Dermis microvascular lymphatic vessel endothelial cell (primary cell): ENCODE measurements around the gene EZH2. TPM values are rescaled to one million over a fixed set of nuclear protein-coding genes. Genes with fewer than 3 reads are reported as not detected.

Experiments
- DNase-seq, 2 donors: peaks; one replicate each; pipeline versions ENCODE4 v3.0.0 to v3.0.0-alpha.2; 2010; ENCODE audit warnings: low read depth in 2 of 2
- total RNA-seq: library from RNA; depleted of rRNA; stranded (reverse); fragments of >200 nt; gene quantifications from 2 replicates; pipeline ENCODE4 v1.2.1, GENCODE V29; 2014

The EZH2 gene
- total RNA-seq: 8.5 and 11.8 TPM in 2 replicates

DNA sequence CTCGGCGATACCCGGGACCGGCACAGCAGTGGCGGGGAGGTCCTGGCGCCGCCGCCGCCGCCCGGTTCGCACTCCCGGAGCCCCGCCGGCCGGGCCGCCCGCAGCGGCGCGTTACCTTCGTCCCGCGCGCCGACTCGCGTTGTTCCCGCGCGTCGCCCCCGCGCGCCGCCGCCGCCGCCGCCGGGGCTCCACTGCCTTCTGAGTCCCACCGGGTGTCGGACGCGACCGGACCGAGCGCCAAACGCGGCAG, at the start of gene EZH2:
Gene EZH2, minus strand, starts transcription at position 243 of the 250 bp plus-strand sequence. CDS start 36,993 bp downstream, outside the sequence.
- DNase-seq: no peak

DNA sequence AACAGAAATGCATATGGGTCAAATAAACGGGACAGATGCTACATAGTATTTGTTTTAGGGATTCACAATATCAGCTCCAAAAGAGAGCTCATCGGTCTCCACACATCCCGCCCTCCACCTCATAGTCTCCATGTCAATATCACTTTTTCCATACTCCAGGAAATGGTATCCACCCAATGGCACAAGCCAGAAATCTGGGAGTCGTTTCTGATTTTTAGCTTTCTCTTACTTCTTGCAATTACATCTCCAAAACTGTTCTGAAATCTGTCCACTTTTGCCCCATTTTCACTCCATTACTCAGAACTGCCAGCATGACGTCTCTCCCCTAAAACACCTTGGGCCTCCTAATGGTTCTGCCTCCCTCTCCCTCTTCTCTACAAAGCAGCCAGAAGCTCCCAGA, 47.4 kb upstream of the EZH2 start:
- DNase-seq: no peak

DNA sequence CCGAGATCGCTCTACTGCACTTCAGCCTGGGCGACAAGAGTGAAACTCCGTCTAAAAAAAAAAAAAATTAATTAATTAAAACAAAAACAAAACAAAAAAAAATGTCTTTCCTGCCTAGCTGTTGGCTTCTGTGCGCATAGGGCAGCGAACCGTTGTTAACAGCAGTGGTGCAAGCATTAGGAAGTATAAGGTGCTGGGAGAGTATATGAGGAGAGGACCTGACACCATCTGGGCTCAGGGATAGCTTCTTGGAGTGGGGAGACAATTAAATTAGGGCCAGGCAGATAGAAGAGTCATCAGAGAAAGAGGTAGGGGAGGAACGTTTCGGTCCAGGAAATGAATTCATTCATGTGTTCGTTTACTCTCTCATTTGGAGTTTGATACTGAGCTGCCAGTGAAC, 46.2 kb upstream of the EZH2 start:
- no peak for DNase-seq

DNA sequence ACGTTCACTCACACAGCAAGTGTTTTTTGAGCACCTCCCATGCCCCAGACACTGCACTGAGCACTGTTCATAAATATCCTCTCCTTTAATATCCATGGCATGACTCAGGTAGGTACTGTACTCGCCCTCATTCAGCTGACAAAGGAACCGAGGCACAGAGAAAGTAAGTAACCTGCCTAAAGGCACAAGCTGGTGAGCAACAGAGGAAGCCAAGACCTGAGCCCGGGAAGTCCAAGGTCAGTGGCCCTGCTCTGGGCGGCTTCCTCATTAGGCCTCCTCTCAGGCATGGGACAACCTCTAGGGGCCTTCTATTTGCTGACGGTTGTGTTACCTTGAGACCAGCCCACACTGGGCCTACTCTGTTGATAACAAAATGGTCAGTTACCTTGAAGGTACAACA, 45.1 kb upstream of the EZH2 start:
- DNase-seq: no peak

DNA sequence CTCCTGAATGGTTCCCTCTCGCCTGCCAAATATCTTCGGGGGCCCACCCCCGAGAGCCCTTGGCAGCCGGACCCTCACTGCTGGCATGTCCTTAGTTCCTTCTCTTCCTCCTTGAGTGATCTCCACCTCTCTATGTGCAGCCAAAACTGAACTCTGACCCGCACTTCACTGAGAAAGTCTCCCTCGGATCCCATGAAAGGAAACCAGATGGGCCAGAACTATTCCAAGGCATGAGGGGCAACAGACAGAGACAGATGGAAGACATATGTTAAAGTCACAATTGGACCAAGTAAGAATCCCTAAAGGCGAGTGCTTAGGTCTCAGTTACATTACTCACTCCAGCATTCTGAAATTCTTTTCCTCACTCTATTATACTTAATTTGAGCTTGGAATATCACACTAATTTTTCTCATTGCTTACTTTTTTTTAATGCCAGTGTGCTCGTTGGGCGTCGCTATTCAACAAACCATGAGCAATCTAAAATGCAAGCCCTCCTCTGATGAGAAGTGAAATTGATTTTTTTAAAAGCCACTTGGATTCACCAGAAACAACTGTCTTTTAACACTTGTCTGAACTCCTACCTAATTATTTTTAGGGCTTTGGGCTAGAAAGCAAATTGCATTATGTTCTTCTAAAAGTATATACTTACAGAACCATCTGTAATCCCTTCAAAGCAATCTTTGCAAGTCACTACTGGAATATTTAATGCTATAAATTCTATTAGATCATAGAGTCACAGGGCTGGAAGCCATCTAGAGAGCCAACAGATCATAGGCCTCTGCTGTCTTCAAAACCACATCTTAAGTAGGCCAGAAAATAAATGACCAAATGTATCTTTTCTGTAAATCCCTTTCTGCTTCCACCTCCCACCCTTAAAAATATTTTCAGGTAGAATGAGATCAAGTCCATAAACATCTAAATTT, 43.3 kb upstream of the EZH2 start:
- no peak for DNase-seq

DNA sequence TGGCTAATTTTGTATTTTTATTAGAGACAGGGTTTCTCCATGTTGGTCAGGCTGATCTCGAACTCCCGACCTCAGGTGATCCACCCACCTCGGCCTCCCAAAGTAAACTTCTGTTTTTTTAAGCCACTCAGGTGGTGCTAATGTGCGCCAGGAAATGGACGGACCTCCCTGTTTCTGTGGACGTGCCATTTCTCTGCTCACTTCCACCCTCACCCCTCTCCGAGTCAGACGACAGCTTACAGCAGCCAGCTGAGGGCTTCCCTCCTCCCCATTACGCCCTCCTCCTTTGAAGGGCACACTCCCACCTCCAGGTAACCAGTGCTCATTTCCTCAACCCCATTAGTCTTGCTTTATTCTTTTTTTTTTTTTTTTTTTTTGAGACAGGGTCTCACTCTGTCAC, 41.7 kb upstream of the EZH2 start:
- DNase-seq: no peak

DNA sequence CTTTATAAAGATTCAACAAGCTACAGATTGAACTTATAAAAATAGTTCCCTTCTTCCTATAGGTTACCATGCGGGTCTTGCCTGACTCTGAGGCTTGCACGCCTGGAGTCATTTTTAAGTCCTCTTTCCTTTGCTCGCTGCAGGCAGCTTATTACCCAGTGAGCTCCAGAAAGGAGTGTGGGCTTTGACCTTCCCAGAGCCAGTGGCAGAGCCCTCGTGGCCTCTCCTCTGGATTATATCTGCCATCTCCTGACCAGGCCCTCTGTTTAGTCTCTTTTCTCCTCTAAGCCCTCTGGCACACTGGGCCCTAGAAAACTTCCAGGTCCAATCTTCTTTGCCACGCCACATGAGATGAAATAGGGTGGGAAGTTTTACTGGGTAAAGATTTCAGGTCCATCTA, 39.9 kb upstream of the EZH2 start:
- DNase-seq: no peak

DNA sequence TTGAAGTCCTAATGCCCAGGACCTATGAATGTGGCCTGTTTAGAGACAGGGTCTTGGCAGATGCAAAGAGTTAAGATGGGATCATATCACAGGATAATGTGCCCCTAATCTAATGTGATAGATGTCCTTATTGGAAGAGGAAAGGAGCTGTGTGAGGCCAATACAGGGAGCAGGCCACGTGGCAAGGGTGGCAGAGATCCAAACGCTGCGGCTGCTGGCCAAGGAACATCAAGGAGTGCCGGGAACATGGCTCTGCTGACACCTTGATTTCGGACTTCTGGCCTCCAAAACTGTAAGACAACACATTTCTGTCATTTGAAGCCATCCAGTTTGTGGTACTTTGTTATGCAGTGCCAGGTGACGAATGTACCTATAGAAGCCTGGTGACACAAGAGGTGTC, 37.7 kb upstream of the EZH2 start:
- DNase-seq: no peak

DNA sequence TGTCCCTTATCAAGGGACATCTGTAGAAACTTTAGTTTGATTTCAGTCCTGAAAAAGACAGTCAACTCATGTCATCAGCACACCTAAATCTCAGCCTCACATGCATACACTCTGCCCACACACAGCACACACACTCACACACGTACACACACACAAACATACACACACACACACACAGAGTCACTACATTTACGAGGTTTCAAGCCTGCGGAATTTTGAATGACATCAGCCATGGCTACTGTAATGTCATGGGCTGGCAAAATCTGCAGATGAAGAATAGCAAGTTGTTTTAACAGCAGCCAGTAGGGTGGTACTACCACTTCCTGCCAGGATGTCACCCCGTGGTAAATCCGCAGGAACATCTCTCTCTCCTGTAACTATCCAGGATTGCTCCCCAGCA, 37.1 kb upstream of the EZH2 start:
- no peak for DNase-seq

DNA sequence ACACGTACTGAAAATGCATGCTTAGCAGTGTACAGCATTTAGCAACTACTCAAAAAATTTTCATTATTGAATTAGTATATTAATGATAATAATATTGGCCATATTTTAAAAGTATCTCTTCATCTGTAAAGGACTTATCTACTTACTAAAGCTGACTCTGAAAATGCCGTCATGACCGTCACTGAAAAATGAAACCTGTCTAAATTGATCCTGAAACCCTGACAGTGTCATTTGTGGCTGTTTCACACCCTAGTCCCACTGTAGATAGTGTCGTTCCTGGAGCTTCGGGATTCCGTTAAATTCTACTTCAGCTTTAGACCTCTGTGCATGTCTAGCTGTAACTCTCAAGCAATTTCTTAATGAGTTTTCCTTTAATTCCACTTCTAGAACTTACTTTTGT, 35.8 kb upstream of the EZH2 start:
- DNase-seq: no peak

DNA sequence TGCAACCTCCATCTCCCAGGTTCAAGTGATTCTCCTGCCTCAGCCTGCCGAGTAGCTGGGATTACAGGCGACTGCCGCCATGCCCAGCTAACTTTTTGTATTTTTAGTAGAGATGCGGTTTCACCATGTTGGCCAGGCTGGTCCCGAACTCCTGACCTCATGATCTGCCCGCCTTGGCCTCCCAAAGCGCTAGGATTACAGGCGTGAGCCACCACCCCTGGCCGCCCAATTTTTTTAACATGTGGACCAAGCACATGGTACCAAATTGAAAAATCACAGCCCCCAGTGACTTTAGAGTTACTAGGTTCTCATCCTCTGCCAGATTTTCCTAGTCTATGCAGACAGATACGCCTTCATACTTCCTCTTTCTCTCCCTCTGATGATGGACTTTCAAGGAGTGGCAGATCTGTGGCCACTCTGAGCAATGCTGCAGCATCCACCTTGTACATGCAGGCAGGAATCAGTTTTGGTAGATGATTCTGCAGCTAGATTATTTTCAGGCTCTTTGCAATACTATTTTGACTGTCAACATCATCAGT, 34.0 kb upstream of the EZH2 start:
- no peak for DNase-seq

DNA sequence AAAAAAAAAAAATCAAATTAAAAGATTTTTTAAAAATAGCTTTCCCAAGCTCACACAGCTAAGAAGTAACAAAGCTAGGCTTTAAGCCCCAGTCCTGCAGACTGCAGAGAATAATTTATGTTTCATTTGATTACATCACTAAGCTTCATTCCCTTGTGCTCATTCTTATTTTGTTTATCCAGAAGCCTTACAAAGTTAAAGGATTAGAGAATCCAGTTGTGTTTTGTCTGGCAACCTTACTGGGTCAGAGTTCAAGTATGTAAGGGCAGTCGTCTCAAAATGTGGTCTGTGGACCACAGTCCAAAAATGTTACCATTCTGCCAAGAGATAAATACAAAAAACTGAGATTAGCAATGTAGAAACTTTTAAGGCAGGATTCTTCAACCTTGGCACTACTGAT, 32.1 kb upstream of the EZH2 start:
- no peak for DNase-seq

DNA sequence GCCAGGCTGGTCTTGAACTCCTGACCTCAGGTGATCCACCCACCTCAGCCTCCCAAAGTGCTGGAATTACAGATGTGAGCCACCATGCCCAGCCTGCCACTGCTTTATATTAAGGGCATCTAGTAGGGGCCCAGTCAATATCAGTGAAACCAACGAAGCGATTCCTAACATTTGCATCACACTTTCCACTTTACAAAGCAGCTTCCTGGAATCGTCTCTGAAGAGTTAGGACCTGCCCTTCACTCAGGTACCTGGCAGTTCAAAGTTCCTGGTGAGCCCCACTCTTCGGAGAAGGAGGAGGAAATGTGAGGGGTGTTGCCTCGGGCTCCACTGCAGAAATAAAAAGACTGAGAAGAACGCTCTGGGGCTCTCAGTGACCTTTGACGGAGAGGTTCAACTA, 31.1 kb upstream of the EZH2 start:
- DNase-seq: no peak

DNA sequence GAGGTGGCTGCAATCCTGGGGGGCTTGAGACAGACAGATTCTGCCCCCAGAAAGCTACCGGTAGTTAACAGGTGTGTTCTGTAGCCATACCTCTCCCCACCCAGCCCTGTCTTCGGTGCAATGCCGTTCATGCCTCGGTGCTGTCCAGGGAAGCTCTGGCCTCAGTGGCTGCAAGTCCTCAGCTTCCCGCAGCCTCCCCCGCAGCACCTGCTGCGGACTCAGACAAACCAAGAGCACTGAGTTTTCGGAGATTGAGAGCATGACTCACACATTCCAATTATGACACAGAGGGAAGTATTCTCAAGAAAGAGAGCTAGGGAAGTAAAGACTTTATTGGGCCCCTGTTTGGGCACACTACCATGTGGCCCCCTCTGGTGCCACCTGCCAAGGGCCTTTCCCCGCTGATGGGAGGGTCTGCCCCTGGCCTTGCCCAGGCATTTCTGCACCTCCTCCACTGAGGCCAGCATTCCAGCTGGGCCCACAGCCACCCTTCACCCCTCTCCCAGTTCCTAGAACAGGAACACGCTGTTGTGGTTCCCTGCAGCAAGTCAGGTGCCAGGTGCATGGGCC, 30.2 kb upstream of the EZH2 start:
- DNase-seq: no peak

DNA sequence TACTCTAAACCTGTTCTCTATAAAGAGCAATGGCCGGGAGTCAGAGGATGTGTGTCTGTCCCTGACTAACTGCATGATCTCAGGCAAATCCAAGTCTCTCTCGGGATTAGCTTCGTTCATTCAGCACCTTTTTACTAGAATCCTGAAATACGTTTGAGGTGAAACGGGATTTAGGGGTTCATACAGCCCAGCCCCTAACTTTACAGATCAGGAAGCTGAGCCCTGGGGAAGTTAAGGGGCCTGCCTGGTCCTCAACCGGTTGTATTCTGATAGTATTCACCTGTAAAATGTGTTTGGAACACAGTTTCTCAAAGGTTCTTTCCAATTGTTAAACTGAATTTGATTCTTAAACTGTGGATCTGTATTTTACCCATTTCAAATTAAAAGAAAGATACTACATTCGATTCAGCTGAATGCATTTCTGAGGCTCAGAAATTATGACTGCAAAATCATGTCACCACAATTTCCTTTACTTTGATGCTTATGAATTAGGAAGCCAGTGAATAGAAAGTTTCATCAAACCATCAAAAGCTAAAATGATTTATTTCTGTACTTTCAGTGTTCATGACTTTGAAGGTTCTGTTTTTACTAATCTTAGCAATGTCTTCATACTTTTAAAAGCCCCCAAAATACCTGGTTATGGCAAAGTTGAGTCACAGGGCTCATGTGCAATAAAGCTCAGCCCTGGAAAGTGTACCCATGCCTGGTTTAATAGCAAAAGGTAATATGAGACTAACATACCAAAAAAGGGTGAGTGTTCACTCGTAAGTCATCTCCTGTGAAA, 28.9 kb upstream of the EZH2 start:
- DNase-seq: no peak

DNA sequence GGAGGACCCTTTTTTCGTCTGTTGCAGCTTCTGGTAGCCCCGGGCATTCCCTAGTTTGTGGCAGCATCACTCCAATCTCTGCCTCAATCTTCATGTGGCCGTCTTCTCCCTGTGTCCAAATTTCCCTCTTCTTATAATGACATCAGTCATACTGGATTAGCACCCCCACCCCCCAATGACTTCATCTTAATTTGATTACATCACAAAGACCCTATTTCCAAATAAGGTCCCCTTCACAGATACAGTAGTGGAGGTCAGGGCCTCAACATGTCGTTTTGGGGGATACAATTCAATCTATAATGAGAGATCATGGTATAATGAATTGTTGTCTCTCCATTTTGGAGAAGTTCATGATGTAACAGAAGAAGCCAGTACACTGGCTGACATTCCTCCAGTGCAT, 28.1 kb upstream of the EZH2 start:
- DNase-seq: no peak

DNA sequence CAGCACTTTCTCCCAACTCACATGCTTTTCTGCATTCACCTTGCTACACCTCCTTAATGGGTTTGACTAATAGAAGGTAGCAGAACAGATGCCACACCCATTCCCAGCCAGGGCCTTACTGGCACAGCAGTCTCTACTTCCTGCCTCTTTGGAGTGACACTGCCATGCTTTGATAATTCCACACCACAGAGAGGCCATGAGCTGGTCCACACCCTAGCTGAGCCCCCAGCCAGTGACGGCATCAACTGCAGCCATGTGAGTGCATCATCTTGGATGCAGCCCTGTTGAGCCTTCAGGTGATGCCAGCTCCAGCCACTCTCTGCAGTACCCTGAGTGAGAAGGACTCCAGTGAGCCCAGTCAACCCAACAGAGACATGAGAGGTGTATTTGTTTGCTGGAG, 27.5 kb upstream of the EZH2 start:
- DNase-seq: no peak

DNA sequence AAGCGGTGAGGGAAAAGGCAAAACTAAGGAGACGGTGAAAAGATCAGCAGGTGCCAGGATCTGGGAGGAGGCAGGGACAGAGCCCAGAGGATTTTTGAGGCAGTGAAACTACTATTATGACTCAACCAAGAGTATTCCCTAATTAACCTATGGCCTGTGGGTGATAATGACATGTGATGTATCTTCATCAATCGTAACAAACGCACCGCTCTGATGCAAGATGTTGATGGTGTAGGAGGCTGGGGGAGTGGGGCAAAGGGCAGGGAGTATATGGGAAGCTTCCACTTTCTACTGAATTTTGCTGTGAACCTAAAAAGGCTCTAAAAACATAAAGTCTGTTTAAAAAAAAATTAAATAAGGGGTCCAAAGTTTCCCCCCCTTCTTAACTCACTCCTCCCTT, 25.5 kb upstream of the EZH2 start:
- DNase-seq: no peak

DNA sequence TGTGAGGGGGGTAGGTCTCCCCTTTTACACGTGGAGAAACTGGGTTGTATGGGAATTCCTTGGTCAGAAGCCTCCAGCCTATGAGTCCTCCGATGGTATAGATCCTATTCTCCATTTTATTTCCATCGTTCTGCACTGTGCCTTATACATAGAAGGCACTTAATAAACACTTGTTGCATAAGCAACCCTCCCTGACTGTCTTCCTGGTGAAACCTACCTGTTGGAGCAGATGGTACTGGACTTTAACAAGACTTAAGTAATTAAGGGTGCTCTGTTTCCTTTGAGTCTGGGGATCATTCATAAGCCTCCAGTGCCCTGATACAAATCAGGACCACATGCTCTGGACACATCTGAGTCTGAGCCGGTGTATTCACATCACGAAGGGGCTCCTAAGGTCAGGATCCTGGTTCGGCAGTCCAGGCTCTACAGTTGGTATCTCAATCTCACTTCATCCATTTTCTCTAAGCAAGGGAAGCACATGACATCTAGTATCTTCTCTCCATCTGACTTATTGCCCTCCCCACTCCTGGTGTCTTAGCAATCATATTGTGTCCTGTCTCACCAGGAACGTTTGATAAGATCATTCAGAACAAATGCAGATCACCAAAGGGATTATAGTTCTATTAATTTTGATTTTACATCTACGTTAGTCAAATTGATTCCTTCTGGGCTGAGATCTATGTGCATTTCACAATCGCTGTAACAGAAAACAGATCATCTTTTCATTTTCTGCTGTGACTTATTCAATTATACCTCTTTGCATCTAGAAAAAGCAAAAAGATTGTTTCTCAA, 22.8 kb upstream of the EZH2 start:
- no peak for DNase-seq

DNA sequence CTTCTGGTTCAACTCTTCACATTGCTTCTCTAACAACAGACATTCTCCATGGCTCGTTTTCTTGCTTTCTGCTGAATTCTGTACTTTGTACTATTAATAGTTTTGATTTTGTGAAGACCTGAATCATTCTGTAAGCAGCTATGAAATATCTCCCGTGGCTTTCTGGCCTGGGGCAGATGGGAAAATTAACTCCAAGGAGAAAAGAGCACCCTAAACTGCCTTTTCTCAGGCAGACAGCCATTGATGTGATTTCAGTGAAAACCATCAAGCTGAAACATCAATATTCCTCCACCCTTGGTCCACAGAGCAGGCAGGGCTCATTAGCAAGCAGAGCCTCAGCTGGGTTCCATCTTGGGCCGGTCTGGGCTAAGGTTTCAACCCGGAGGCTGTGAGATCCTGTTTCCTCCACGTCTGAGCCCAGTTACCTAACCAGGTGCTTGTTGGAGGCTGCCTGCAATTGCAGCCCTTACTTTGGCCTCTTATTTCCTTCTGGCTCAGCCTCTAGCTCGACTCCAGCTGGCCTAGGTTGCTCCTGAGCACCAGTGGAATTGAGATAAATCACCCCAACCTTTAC, 21.1 kb upstream of the EZH2 start:
- DNase-seq: no peak

DNA sequence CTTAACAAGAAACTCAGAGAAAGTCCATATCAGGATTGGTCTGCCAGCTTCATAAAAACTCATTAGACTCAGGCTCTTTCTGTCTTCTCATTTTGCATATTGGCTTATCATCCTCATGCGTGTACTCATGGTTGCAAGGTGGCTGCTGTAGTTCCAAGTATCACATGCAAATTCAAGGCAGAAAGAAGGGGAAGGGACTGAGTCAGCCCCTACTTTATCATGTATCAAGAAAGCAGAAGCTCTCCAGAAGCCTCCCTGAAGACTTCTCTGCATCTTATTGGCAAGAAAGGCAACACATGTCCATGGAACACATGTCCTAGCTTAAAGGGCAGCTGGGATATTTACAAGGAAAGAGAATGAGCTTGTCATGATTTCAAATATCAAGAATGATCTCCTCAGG, 19.4 kb upstream of the EZH2 start:
- no peak for DNase-seq
